SK-N-SH treated with all-trans-retinoic acid at 6 μM for 48 hours (cell line): Measurements from ENCODE around the gene LRRC74B.
"Not testable (repeated sequence)": the region's sequence is repeated elsewhere in the genome, so short reads cannot be mapped to it uniquely, and the experiment has no call there.

Experiments used
- ATAC-seq: fragments of 200-7000 bp; cut with Tn5 transposase; 3 replicates; pipeline ENCODE4 v1.9.1; 2020; ENCODE audit warnings: mild to moderate bottlenecking, moderate library complexity
- CSDC2 ChIP-seq: fragments of 250-450 bp; sonication (Bioruptor Pico); IDR thresholded peaks from 2 replicates; pipeline ENCODE4 v1.5.0; 2020; ENCODE audit warnings: mild to moderate bottlenecking, moderate library complexity
- ESRRG ChIP-seq: fragments of 250-450 bp; sonication (Bioruptor Pico); IDR thresholded peaks from 2 replicates; pipeline ENCODE4 v1.6.1; 2021; ENCODE audit warnings: mild to moderate bottlenecking
- GLIS3 ChIP-seq: fragments of 250-450 bp; sonication (Bioruptor Pico); IDR thresholded peaks from 2 replicates; pipeline ENCODE4 v1.5.0; 2020; ENCODE audit warnings: mild to moderate bottlenecking, moderate library complexity
- OSR1 ChIP-seq: fragments of 250-450 bp; sonication (Bioruptor Pico); IDR thresholded peaks from 2 replicates; pipeline ENCODE4 v1.8.0; 2022; ENCODE audit warnings: moderate library complexity, mild to moderate bottlenecking, inconsistent platforms
- PPARA ChIP-seq: fragments of 250-450 bp; sonication (Bioruptor Pico); IDR thresholded peaks from 2 replicates; pipeline ENCODE4 v1.5.0; 2020; ENCODE audit warnings: mild to moderate bottlenecking, borderline replicate concordance
- SNAI2 ChIP-seq: fragments of 250-450 bp; sonication (Bioruptor Pico); IDR thresholded peaks from 2 replicates; pipeline ENCODE4 v1.5.0; 2020; ENCODE audit warnings: mild to moderate bottlenecking, moderate library complexity
- TCF4 ChIP-seq: fragments of 250-450 bp; sonication (Bioruptor Pico); IDR thresholded peaks from 2 replicates; pipeline ENCODE4 v1.8.0; 2021; ENCODE audit warnings: mild to moderate bottlenecking, moderate library complexity, borderline replicate concordance
- TOX ChIP-seq: fragments of 250-450 bp; sonication (Bioruptor Pico); IDR thresholded peaks from 2 replicates; pipeline ENCODE4 v1.8.0; 2021; ENCODE audit warnings: mild to moderate bottlenecking, moderate library complexity, borderline replicate concordance
- ZC3H10 ChIP-seq: fragments of 250-450 bp; sonication (Bioruptor Pico); IDR thresholded peaks from 2 replicates; pipeline ENCODE4 v1.5.1; 2021; ENCODE audit warnings: mild to moderate bottlenecking, moderate library complexity
- ZFP30 ChIP-seq: fragments of 450-650 bp; formaldehyde crosslinking; IDR thresholded peaks from 2 replicates; pipeline ENCODE4 v1.5.0; 2022; ENCODE audit warnings: mild to moderate bottlenecking, moderate library complexity
- ZNF565 ChIP-seq: fragments of 450-650 bp; formaldehyde crosslinking; conservative IDR thresholded peaks from 2 replicates; pipeline ENCODE4 v1.5.0; 2020; ENCODE audit warnings: low read depth, mild to moderate bottlenecking, moderate library complexity
- TF ChIP-seq, protein P1 (sequence below): fragments of 250-450 bp; sonication (Bioruptor Pico); IDR thresholded peaks from 2 replicates; pipeline ENCODE4 v1.5.0; 2020; ENCODE audit warnings: mild to moderate bottlenecking, moderate library complexity
- TF ChIP-seq, protein P2 (sequence below): fragments of 250-450 bp; sonication (Bioruptor Pico); IDR thresholded peaks from 2 replicates; pipeline ENCODE4 v1.8.0; 2021; ENCODE audit warnings: low read depth, mild to moderate bottlenecking, moderate library complexity, borderline replicate concordance
- TF ChIP-seq, protein P3 (sequence below): fragments of 250-450 bp; sonication (Bioruptor Pico); IDR thresholded peaks from 2 replicates; pipeline ENCODE4 v1.8.0; 2020; ENCODE audit warnings: mild to moderate bottlenecking, moderate library complexity, borderline replicate concordance

Gene LRRC74B

DNA sequence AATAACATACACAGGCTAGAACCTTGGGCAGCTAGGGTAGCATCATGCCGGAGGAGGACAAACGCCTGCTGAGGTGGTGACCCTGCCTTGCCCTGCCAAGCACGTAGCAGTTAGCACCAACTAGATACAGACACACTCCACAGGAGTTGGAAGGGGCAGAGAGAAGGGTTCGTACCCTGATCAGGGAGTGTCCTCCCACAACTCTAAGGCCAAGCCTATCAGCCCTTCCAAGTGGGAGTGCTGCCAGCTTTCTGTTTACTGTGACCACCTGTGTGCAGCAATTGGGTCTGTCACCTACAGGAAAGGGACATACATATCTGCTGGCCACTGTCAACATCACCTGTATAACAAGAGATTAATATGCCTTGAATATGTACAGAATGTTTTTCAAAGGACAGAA lies 42.0 kb upstream of the LRRC74B start (continued):
- TF ChIP-seq, protein P1, sequence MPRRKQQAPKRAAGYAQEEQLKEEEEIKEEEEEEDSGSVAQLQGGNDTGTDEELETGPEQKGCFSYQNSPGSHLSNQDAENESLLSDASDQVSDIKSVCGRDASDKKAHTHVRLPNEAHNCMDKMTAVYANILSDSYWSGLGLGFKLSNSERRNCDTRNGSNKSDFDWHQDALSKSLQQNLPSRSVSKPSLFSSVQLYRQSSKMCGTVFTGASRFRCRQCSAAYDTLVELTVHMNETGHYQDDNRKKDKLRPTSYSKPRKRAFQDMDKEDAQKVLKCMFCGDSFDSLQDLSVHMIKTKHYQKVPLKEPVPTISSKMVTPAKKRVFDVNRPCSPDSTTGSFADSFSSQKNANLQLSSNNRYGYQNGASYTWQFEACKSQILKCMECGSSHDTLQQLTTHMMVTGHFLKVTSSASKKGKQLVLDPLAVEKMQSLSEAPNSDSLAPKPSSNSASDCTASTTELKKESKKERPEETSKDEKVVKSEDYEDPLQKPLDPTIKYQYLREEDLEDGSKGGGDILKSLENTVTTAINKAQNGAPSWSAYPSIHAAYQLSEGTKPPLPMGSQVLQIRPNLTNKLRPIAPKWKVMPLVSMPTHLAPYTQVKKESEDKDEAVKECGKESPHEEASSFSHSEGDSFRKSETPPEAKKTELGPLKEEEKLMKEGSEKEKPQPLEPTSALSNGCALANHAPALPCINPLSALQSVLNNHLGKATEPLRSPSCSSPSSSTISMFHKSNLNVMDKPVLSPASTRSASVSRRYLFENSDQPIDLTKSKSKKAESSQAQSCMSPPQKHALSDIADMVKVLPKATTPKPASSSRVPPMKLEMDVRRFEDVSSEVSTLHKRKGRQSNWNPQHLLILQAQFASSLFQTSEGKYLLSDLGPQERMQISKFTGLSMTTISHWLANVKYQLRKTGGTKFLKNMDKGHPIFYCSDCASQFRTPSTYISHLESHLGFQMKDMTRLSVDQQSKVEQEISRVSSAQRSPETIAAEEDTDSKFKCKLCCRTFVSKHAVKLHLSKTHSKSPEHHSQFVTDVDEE (CRISPR knock-in tag), result no peak

DNA sequence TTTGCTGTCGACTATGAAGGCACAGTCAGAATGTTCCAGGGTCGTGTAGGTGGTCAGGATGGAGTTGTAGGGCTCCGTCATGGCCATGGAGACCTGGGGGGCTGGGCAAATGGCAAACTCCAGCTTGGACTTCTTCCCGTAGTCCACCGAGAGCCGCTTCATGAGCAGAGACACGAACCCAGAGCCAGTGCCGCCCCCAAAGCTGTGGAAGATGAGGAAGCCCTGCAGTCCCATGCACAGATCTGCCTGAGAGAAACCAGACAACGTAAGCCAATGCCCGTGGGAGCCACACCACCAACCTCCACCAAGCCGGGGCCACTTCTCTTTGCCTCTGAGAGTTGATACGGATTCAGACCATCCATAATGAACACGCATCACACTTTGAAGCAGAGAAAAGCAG lies 36.5 kb upstream of the LRRC74B start:
- not testable (repeated sequence) for ATAC-seq

DNA sequence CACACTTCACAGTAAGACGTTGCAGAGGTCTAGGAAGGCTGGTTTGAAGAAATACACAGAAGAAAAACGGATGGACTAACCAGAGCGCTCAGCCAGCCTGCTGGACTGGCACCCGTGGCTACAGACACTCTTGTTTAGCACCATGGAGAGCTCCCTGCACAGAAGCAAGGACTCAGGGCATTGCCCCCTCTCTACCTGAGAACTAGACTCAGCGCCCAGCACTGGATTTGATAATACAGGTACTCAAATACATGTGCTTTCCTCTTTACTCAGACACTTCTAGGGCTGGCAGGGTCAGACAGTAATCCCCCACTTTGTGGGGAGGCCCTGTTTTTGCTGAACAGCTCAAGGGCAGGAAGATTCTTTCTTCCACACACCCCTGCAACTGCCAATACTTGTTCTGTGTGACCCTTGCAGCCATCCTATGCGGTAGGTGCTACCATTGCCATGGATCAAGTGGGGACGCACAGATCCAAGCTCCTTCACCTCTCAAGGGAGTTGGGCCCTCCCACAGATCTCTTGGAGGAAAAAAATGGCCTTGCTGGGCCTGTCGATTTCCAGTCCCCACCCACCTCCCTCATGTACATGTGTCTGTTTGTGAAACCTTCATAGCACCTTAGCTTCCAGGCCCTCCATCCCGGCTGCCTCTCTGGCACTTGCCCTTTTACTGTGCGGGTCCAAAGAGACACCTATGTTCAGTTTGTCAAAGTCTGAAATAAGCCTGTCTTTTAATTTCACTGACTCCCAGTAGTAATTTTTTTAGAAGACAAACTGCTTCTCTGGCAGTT lies 35.9 kb upstream of the LRRC74B start:
- TF ChIP-seq CSDC2 (CRISPR knock-in tag) (no peak), PPARA (CRISPR knock-in tag) (no peak), ZC3H10 (CRISPR knock-in tag) (no peak), GLIS3 (no peak), SNAI2 (CRISPR knock-in tag) (no peak)
- no peak for ATAC-seq

DNA sequence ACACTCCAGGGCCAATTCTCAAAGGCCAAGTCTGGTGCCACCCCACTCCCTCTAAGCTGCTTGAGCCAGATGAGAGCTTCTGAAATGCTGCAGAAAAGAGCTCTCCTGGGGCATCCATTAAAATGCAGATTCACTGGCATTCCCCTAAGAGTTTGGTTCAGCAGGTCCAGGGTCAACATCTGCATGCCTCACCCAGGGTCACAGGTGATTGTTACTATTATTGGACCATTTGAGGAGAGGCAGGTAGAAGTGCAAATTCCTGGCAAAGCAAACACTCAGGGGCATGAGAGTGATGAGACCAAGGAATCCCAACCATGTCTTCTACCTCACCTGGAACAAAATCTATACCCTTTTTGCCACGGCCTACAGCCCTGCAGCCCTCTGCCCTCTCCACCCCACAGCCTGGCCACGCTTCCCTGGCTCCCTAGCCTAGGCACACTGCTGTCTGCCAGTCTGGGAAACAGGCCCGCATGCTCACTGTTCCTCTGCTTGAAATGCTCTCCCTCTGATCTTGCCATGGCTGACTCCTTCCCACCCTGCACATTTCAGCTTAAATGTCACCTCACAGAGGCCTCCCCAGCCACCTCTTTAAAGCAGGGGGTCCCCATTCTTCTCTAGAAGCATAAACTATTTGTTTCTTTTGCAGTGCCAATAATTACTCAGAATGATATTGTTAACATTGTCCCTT lies 35.2 kb upstream of the LRRC74B start:
- TF ChIP-seq TCF4 (no peak), PPARA (CRISPR knock-in tag) (no peak), ZNF565 (CRISPR knock-in tag) (no peak), ZFP30 (CRISPR knock-in tag) (no peak), TOX (CRISPR knock-in tag) (no peak)
- TF ChIP-seq, protein P2, sequence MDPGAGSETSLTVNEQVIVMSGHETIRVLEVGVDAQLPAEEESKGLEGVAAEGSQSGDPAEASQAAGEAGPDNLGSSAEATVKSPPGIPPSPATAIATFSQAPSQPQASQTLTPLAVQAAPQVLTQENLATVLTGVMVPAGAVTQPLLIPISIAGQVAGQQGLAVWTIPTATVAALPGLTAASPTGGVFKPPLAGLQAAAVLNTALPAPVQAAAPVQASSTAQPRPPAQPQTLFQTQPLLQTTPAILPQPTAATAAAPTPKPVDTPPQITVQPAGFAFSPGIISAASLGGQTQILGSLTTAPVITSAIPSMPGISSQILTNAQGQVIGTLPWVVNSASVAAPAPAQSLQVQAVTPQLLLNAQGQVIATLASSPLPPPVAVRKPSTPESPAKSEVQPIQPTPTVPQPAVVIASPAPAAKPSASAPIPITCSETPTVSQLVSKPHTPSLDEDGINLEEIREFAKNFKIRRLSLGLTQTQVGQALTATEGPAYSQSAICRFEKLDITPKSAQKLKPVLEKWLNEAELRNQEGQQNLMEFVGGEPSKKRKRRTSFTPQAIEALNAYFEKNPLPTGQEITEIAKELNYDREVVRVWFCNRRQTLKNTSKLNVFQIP (CRISPR knock-in tag), result no peak
- TF ChIP-seq, protein P3, sequence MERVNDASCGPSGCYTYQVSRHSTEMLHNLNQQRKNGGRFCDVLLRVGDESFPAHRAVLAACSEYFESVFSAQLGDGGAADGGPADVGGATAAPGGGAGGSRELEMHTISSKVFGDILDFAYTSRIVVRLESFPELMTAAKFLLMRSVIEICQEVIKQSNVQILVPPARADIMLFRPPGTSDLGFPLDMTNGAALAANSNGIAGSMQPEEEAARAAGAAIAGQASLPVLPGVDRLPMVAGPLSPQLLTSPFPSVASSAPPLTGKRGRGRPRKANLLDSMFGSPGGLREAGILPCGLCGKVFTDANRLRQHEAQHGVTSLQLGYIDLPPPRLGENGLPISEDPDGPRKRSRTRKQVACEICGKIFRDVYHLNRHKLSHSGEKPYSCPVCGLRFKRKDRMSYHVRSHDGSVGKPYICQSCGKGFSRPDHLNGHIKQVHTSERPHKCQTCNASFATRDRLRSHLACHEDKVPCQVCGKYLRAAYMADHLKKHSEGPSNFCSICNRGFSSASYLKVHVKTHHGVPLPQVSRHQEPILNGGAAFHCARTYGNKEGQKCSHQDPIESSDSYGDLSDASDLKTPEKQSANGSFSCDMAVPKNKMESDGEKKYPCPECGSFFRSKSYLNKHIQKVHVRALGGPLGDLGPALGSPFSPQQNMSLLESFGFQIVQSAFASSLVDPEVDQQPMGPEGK, result no peak

DNA sequence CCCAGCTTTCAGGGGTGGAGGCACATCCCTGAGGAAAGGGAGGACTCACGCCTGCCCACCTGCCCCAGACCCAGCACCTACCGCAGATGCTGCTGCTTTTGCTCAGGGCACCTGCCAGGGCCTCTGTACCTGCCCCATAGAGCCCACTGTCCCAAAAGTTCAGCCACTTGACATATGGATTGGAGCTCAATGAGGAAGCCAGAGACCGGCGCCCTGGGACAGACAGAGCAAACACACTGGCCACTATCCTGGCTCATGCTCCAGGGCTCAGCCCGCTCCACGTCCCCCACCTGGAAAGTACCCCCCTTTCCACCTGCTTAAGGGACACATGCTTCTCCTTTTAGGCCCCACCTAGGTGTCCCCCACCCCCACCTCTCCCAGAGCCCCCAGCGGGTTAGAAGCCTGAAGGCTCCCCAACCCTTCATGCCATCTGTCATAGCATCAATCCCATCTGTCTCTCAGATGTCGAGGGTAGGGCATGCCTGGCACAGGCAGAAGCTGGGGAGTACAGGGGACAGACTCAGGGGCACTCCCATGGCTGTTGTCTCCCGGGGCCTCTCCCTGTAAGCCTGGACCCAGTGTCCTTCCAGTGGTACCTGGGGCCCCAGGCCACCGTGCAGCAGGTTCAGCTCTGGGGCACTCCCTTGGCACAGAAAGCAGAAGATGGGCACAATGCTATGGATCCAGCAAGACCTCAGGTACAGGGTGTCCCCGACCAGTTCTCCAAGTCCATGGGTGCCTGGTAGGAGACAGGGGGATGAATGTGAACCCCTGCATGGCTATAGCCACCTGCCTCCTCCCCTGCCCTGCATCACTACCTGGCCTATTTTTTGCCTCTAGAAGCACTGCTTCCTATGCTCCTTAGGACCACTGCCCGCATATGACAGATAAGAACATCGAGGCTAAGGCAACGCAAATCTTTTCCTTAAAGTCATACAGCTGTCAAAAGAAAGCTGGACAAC lies 33.0 kb upstream of the LRRC74B start:
- ATAC-seq, result no peak
- TF ChIP-seq ZC3H10 (CRISPR knock-in tag), result no peak
- no peak for TF ChIP-seq OSR1
- TF ChIP-seq ZFP30 (CRISPR knock-in tag), result no peak
- no peak for TF ChIP-seq PPARA (CRISPR knock-in tag)
- TF ChIP-seq TCF4, result no peak
- TF ChIP-seq ESRRG (CRISPR knock-in tag), result no peak
- TF ChIP-seq, protein P2 (CRISPR knock-in tag), result no peak
- TF ChIP-seq, protein P3, result no peak
- no peak for TF ChIP-seq SNAI2 (CRISPR knock-in tag)

More for the DNA sequence above, 35.2 kb upstream of the LRRC74B start:
- ATAC-seq, result no peak
